Measurements from ENCODE around the gene YTHDF1.

YTHDF1 gene

GRCh38 chr20:63167026-63167917, 48.7 kb downstream of the YTHDF1 start:
- H3K9ac ChIP-seq: no peak overlapping the region
- H3K79me2 ChIP-seq: no peaks in the 10 kb centered on the region
- peaks cover 6% of the 10 kb centered on the region for H3K27me3 ChIP-seq (ENCODE audit: control insufficient read depth, insufficient read depth, low read length)
- no peaks in the 10 kb centered on the region for H3K9me3 ChIP-seq (ENCODE audit: control insufficient read depth, low read length)
- no peak for TF ChIP-seq CTCF (IDR thresholded peaks at IDR 0.05)
- no peaks in the 10 kb centered on the region for H3K4me1 ChIP-seq
- no peak overlapping the region for H3K4me2 ChIP-seq (ENCODE audit: low read length)
- H3K27ac ChIP-seq: no peak overlapping the region
- H3K4me3 ChIP-seq (ENCODE audit: low read depth, low read length): no peak overlapping the region
- H2AFZ ChIP-seq: no peak overlapping the region
- H3K36me3 ChIP-seq (ENCODE audit: control insufficient read depth, insufficient read depth, low read length): no peaks in the 10 kb centered on the region

- no peak overlapping the region for H2AFZ ChIP-seq
- H3K9me3 ChIP-seq (ENCODE audit: control insufficient read depth, low read length): no peaks in the 10 kb centered on the region
- TF ChIP-seq CTCF (IDR thresholded peaks at IDR 0.05): no peak
- no peaks in the 10 kb centered on the region for H3K4me1 ChIP-seq
- H3K79me2 ChIP-seq: no peaks in the 10 kb centered on the region
- peaks cover 4% of the 10 kb centered on the region for H3K27me3 ChIP-seq (ENCODE audit: control insufficient read depth, insufficient read depth, low read length)
- H3K4me3 ChIP-seq (ENCODE audit: low read depth, low read length): no peak overlapping the region
- no peak overlapping the region for H3K27ac ChIP-seq
- no peaks in the 10 kb centered on the region for H3K36me3 ChIP-seq (ENCODE audit: control insufficient read depth, insufficient read depth, low read length)
- no peak overlapping the region for H3K4me2 ChIP-seq (ENCODE audit: low read length)
- H3K9ac ChIP-seq: no peak overlapping the region
These were observed 49.5 kb downstream of the YTHDF1 start for GRCh38 chr20:63166193-63167020.

GRCh38 chr20:63165356-63166192, 50.4 kb downstream of the YTHDF1 start:
- H2AFZ ChIP-seq: no peak overlapping the region
- no peaks in the 10 kb centered on the region for H3K36me3 ChIP-seq (ENCODE audit: control insufficient read depth, insufficient read depth, low read length)
- H3K27me3 ChIP-seq (ENCODE audit: control insufficient read depth, insufficient read depth, low read length): no peaks in the 10 kb centered on the region
- no peaks in the 10 kb centered on the region for H3K79me2 ChIP-seq
- H3K4me1 ChIP-seq: no peaks in the 10 kb centered on the region
- H3K4me2 ChIP-seq (ENCODE audit: low read length): no peak overlapping the region
- no peak for TF ChIP-seq CTCF (IDR thresholded peaks at IDR 0.05)
- no peak overlapping the region for H3K9ac ChIP-seq
- H3K4me3 ChIP-seq (ENCODE audit: low read depth, low read length): no peak overlapping the region
- H3K9me3 ChIP-seq (ENCODE audit: control insufficient read depth, low read length): no peaks in the 10 kb centered on the region
- no peak overlapping the region for H3K27ac ChIP-seq

- TF ChIP-seq CTCF (IDR thresholded peaks at IDR 0.05): no peak
- Histone ChIP-seq H3K27me3 (ENCODE audit: control insufficient read depth, insufficient read depth, low read length) (no peaks in the 10 kb centered on the region), H3K79me2 (no peaks in the 10 kb centered on the region), H3K4me3 (ENCODE audit: low read depth, low read length) (no peak overlapping the region), H3K27ac (no peak overlapping the region), H2AFZ (no peak overlapping the region), H3K9me3 (ENCODE audit: control insufficient read depth, low read length) (no peaks in the 10 kb centered on the region), H3K9ac (no peak overlapping the region), H3K4me1 (no peaks in the 10 kb centered on the region), H3K4me2 (ENCODE audit: low read length) (no peak overlapping the region), H3K36me3 (ENCODE audit: control insufficient read depth, insufficient read depth, low read length) (no peaks in the 10 kb centered on the region)
These were observed 51.2 kb downstream of the YTHDF1 start for GRCh38 chr20:63164484-63165355.
